HG02623 (cell line): ENCODE results near the gene SCLY.

Experiments
- ATAC-seq: cut with Tn5 transposase; IDR thresholded peaks from one replicate; pipeline ENCODE4 v1.9.1; 2021; ENCODE audit warnings: moderate library complexity; ENCODE audit not compliant: unreplicated experiment

SCLY gene

DNA sequence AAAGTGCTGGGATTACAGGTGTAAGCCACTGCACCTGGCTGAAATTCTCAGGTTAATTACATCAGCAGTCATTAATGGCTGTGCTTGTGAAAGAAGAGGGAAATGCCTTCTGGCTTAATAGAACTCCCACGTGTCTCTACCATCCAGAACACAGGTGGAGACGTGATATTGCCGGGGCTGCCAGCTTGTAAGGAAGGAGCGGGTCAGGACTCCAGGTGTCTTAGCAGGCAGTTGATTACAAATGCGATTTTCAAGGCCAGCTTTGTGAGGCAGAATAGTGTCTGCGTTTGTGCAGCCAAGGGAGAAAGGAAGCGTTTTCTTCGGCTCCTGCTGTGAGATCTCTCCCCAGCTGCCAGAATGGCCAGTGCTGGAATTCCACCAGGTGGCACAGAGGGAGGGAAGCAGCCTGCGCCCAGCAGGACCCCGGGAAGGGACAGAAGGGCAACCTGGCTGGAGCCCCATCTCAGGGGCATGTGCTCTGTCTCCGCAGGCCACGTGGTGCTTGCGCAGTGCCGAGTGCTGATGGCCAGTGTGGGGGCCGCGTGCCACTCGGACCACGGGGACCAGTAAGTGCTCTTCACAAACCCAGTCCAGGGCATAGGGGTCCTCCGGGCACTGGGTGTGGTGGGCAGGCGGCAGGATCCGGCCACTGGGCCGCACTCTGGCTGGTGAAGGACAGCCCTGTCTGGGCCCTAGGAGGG, 35.7 kb downstream of the SCLY start:
- ATAC-seq = no peak

DNA sequence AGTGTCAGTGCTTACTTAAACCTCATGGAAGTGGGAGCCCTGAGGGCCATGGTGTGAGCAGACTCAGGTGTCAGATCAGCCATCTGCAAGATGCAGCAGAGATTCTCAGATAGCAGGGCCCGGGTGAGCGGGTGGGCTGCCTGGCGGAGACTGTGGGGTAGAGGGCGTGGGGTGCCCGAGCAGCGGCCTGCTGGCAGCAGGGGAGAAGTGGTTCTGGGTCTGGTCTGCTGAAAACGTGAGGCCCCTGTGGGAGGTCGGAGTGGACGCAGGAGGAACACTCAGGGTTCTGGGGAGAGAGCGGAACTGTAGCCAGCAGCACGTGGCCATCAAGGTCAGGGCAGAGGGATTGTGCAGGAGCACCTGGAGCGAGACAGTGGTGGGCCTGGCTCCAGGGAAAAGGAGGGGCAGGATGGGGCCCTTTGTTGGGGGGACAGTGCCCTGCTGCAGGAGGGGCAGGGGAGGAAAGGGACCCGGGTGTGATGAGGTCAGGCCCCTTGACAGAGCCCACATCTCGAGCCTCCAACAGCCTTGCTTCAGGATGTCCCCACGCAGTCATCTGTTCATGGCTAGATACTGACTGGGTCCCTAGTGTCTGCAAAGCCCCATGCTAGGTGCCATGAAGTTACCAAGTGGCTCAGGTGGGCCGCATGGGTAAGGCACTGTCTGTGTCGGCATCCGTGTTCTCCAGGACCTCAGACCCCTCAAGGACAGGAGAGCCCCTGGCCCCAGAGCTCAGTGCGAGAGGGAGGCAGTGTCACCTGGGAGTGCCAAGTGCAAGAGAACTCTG, 36.6 kb downstream of the SCLY start:
- no peak for ATAC-seq

DNA sequence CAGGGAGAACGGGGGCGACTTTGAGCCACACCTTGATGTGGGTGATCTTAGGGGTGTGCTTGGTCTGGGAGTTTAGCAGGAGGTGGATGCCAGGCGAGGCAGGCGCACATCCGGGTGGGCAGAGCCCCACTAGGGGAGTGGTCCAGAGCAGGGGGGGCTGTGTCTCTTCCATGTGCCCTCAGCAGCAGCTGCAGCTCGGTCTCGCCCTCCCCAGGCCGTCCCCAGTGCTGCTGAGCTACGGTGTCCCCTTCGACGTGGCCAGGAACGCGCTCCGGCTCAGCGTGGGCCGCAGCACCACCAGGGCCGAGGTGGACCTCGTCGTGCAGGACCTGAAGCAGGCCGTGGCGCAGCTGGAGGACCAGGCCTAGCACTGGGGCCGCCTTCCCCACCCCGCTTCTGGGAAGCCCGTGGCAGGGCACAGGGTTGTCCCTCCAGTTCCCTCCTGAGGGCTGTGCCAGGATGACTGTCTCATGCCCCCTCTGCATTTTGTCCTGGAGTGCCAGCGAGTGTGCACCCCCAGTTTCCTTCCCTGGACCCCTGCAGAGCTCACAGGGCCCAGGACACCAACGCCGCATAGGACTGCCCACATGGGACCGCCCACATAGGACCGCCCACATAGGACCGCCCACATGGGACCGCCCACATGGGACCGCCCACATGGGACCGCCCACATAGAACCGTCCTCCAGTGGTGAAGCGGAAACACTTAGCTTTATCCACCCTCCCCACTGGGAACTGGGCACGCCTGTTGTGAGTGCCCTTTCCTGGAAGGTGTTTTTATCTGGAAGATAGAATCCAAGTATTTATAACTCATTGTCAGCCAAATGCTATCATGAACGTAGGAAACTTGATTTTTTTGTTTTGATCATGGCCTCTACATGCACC, 37.4 kb downstream of the SCLY start:
- peak; percentile 59 for ATAC-seq

DNA sequence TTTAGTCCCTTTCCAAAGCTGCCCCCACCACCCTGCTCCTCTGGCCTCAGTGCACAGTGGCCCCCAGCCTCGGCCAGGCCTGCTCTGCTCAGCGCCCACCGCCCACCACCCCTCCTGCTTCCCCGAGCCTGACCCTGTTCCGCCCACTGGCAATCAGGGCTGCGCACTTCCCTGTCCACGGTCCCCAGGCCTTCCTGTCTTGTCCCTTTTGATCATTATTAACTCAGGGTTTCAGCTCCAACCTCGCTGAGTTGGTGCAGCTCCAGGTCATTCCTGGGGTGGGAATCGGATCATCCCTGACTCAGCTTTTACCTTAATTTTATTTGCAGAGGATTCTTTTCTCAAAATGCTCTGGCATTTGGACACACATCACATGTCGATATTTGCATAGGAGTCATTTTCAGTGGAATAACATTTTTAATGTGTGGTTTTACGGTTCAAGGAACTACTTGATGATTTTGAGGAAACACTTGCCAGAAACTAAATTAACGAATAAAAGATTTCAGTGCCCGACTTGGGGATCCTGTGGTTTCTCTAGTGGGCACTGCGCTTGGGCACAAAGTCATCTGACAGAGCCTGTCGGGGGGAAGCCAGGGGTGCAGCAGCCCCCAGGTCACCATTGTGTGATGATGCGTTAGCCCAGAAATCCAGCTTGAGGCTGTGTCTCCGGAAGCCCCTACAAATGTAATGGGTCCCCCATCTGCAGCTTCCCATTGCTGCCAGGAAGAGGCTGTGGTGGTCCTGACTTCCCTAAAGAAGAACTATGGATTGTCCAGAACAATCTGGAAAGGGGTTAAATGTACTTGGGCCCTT, 38.3 kb downstream of the SCLY start:
- ATAC-seq = no peak

DNA sequence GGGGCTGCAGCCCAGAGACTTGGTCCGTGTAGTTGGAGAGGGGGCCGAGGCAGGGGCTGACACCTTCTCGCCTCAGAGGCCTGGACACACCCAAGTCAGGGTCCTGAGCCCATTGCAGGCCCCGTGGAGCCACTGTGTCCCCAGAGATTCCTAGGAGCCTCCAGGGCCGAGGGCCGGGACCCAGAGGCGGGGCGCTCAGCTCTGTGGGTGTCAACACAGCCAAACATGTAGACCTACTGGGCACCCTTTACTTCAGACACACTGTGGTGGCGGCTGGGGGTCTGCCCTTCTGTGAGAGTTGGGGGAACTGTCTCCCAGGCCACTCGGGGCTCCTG, 38.9 kb downstream of the SCLY start:
- no peak for ATAC-seq

DNA sequence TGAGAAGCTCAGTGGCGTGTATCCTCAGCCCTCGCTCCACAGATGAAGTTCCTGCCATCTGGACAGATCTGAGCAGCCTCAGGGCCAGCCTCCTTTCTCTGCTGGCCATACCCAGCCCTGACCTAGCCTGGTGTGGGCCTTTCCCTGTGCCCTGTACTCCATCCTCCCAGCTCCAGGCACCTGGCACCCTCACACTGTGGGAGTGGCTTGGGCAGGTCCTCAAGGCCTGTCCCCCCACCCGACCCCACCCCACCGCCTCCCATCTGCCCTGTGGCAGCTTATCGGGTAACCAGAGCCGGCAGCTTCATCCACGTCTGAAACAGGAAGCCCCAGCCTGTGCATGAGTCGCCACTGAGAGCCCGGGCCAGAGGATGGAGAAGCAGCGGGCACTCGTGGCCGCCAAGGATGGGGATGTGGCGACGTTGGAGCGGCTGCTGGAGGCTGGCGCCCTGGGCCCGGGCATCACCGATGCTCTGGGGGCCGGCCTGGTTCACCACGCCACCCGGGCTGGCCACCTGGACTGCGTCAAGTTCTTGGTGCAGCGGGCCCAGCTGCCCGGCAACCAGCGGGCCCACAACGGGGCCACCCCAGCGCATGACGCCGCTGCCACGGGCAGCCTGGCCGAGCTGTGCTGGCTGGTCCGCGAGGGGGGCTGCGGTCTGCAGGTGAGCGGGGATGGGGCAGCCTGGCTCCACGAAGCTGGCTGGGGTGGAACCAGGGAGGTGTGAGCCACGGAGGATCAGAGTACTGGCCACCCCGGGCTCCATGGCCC, 39.4 kb downstream of the SCLY start, which contains the start of gene ESPNL:
TSS of gene ESPNL (plus strand) at position 292 of the 772 bp plus-strand sequence. CDS start at position 372, 80 bp downstream.
- ATAC-seq = no peak

DNA sequence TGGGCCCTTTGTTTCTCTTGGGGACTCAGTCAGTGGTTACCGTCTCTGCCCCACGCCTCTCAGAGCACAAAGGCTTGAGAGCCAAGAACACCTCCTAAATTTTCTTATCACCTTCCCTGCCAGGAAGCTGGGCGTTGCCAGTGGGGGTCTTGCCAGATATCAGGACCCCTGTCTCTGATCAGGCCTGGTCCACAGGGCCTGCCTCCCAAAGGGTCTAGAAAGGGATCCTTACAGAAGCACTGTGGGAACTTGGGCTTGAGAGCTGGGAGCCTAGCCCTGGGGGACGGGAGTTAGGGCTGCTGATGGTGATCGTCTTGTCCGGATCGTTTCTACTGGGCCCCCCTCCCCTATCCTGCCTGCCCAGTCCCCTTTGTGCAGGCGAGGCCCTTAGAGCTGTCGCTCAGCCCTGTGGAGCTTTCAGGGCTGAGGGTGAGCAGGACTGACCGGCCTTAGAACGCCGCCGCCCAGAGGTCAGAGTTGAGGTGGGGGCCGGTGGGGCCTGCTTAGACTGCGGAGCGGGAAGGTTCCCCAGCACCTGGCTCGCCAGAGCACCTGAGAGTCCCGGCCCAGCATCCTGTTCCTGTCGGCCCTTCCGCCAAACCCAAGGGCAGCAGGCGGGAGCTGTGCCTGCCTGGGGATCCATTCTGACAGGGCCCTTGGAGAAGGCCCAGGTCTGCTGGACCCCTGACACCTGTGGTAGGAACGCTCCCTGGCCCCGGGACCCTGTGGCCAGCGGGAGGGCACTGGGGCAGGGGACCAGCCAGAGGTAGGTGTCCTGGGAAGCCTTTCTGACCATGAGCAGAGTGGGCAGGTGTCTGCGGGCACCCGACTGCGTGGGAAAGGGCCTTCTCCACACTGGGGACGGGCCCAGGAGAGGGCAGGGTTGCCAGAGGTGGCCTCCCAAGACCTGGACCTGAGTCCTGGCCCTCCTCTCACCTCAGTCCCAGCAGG, 40.3 kb downstream of the SCLY start:
- ATAC-seq = no peak

DNA sequence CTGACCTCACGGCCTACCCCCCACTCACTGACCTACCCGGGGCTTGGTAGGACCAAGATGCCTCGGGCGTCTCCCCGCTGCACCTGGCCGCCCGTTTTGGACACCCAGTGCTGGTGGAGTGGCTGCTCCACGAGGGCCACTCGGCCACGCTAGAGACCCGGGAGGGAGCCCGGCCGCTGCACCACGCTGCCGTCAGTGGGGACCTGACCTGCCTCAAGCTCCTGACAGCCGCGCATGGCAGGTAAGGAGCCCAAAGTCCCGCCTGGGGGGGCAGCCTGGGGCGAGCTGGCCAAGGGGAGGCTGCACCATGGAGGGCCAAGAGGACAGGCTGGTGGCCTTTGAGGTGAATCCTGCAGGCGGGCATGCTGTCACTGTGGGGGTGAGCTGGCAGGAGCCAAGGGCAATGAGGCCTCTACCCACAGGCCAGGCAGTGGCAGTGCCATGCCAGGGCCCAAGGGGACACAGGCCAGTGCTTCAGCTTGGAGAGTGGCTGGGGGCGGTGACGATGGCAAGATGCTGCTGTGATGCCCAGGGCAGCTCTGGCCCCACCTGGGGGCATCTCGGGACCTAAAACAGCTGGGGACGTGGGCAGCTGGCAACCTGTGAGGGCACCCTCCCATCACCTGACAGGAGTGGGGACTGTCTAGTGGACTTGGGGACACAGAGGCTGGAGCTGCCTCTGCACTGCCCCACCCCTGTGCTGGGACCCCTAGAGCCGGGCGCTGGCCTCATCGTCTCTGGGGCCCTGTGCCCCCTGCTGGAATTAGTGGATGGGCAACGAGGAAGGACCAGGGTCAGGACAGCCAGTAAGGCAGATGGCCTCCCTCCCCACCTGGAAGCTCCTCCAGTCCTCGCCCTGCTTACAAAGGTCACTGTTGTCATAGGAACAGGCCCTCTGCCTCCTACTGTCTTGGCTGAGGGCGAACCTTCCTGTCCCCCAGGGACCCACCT, 41.4 kb downstream of the SCLY start:
- ATAC-seq = no peak

GRCh38 chr2:238102865-238103264, 42.1 kb downstream of the SCLY start:
- no peak for ATAC-seq

- no peak for ATAC-seq
Measured at GRCh38 chr2:238103465-238104225, 42.8 kb downstream of the SCLY start.

DNA sequence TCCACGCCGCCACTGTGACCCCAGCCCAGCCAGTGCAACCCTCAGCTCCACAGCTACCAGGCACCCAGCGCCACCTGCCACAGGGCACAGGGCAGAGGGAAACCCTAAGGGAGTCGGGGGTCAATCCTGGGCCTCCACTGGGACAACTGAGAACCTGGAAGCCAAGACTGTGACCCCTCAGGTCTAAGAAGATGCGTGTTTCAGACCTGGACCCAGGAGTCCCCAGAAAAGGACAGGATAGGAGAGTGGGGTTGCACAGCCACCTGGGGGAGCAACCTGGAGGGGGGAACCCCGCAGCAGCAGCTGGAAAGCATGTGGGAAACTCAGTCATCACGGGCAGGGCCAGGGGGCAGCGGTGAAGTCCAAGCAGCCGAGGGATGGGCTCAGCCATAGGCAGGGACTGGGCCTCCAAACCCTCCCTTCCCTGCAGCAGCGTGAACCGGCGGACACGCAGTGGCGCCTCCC, 43.5 kb downstream of the SCLY start:
- ATAC-seq = no peak

GRCh38 chr2:238104691-238105371, 44.0 kb downstream of the SCLY start:
- no peak for ATAC-seq

DNA sequence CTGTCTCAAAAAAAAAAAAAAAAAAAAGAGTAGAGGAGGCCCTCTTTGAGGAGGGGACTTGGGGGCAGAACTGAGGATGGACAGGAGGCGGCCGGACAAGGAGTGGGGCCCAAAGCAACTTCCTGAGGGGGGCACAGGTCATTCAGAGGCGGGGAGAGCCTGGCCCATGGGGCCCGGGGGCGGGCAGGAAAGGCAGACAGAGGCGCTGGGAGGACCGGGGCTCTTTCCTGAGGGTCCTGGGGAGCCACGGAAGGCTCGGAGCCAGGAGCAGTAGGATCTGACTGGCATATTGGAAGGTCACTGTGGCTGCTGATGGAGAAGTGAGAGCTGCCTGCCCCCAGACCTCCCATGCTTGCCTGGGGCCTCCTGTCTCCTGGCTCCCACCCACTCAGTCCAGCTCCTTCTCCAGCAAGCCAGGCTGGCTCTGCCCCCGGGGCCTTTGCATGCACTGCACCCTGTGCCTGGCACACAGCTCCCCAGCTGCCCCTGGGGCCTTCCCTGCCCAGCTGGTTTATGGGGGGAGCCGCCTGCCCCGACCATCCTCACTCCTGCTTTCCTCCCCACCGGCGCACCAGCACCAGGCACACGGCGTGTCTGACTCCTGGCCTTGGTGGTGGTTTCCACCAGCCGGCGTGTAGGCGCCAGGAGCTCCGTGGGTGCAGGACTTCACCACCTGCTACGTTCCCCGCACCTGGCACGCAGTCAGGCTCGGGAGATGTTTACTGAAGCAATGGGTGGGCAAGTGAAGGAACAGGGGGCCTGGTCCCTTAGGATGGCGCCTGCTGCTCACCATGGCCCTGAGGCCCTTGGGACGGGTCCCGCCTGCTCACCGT, 44.9 kb downstream of the SCLY start:
- no peak for ATAC-seq

- ATAC-seq = no peak
Measured at GRCh38 chr2:238106339-238106697, 45.5 kb downstream of the SCLY start.

GRCh38 chr2:238106698-238107524, 46.1 kb downstream of the SCLY start:
- no peak for ATAC-seq
